Nephron progenitor cell (in vitro differentiated cells): ENCODE results near the gene DSTN.

Source experiments
- DNase-seq: peaks from one replicate; pipeline ENCODE4 v3.0.0; 2021
- H3K27ac Mint-ChIP-seq: 2 replicates; pipeline ENCODE4 v1.8.0; 2021; ENCODE audit warnings: mild to moderate bottlenecking, moderate library complexity, mixed read lengths
- H3K27me3 Mint-ChIP-seq: 2 replicates; pipeline ENCODE4 v1.8.0; 2021; ENCODE audit warnings: mild to moderate bottlenecking, low read depth, mixed read lengths; ENCODE audit not compliant: poor library complexity
- H3K36me3 Mint-ChIP-seq: 2 replicates; pipeline ENCODE4 v1.8.0; 2021; ENCODE audit warnings: low read depth, mixed read lengths
- H3K4me1 Mint-ChIP-seq: 2 replicates; pipeline ENCODE4 v1.8.0; 2021; ENCODE audit warnings: mixed read lengths
- H3K4me3 Mint-ChIP-seq: 2 replicates; pipeline ENCODE4 v1.8.0; 2021; ENCODE audit warnings: mild to moderate bottlenecking, moderate library complexity, mixed read lengths
- H3K9me3 Mint-ChIP-seq: 2 replicates; pipeline ENCODE4 v1.8.0; 2021; ENCODE audit warnings: mild to moderate bottlenecking, moderate library complexity, mixed read lengths
- CTCF ChIP-seq: fragments of 200-600 bp; sonication (generic); IDR thresholded peaks from 2 replicates; pipeline ENCODE4 v1.5.0; 2021; ENCODE audit warnings: antibody characterized with exemption

Gene DSTN

GRCh38 chr20:17617868-17618672 is 48.2 kb downstream of the DSTN start:
- Mint-ChIP-seq H3K36me3 (peaks cover 5% of the 10 kb centered on the region), H3K4me1 (peaks cover 5% of the 10 kb centered on the region), H3K27ac (peak overlapping the region; percentile 91), H3K27me3 (no peaks in the 10 kb centered on the region), H3K9me3 (no peaks in the 10 kb centered on the region), H3K4me3 (no peak overlapping the region)
- TF ChIP-seq CTCF, result no peak
- DNase-seq, result peak; percentile 1

- Mint-ChIP-seq H3K4me1 (peaks cover 5% of the 10 kb centered on the region), H3K27ac (peak overlapping the region; percentile 91), H3K4me3 (no peak overlapping the region), H3K9me3 (no peaks in the 10 kb centered on the region), H3K36me3 (peaks cover 5% of the 10 kb centered on the region), H3K27me3 (no peaks in the 10 kb centered on the region)
- TF ChIP-seq CTCF, result no peak
- no peak for DNase-seq
Measured at GRCh38 chr20:17618673-17619013, 48.8 kb downstream of the DSTN start.

- H3K9me3 Mint-ChIP-seq, result no peaks in the 10 kb centered on the region
- no peaks in the 10 kb centered on the region for H3K4me1 Mint-ChIP-seq
- H3K27me3 Mint-ChIP-seq, result no peaks in the 10 kb centered on the region
- H3K27ac Mint-ChIP-seq, result peak overlapping the region; percentile 48
- TF ChIP-seq CTCF, result no peak
- H3K4me3 Mint-ChIP-seq, result no peak overlapping the region
- H3K36me3 Mint-ChIP-seq, result peaks cover 5% of the 10 kb centered on the region
- DNase-seq, result peak; percentile 1
Measured at GRCh38 chr20:17619351-17620093, 49.6 kb downstream of the DSTN start.

GRCh38 chr20:17620371-17621228 is 50.7 kb downstream of the DSTN start:
- Mint-ChIP-seq H3K27me3 (no peaks in the 10 kb centered on the region), H3K36me3 (peaks cover 5% of the 10 kb centered on the region), H3K4me3 (no peak overlapping the region), H3K27ac (peak overlapping the region; percentile 48), H3K9me3 (no peaks in the 10 kb centered on the region), H3K4me1 (peaks cover 3% of the 10 kb centered on the region)
- DNase-seq, result no peak
- no peak for TF ChIP-seq CTCF

GRCh38 chr20:17621229-17621968 is 51.5 kb downstream of the DSTN start:
- DNase-seq, result no peak
- H3K9me3 Mint-ChIP-seq, result no peaks in the 10 kb centered on the region
- TF ChIP-seq CTCF, result no peak
- H3K27ac Mint-ChIP-seq, result no peak overlapping the region
- peaks cover 10% of the 10 kb centered on the region for H3K36me3 Mint-ChIP-seq
- H3K4me1 Mint-ChIP-seq, result peaks cover 11% of the 10 kb centered on the region
- no peak overlapping the region for H3K4me3 Mint-ChIP-seq
- H3K27me3 Mint-ChIP-seq, result no peaks in the 10 kb centered on the region
